H9 (cell line): ENCODE measurements around the gene RRP1B. TPM values are rescaled to one million over a fixed set of nuclear protein-coding genes. Genes with fewer than 3 reads are reported as not detected.
A peak's percentile ranks its signal among the peaks of the same experiment; 100 is the strongest.

Source experiments
- DNase-seq: peaks from one replicate; pipeline ENCODE4 v3.0.0-alpha.2; 2017
- H2AFZ ChIP-seq: one replicate; pipeline ENCODE4 v1.6.1; 2013; ENCODE audit warnings: mild to moderate bottlenecking, low read length, control low read depth, moderate library complexity
- H2AK5ac ChIP-seq: 2 replicates; pipeline ENCODE4 v1.6.1; 2013; ENCODE audit warnings: low read length, control low read depth, mixed read lengths; ENCODE audit not compliant: insufficient read length
- H2BK120ac ChIP-seq: one replicate; pipeline ENCODE4 v1.6.1; 2013; ENCODE audit warnings: low read depth, mild to moderate bottlenecking, low read length, control low read depth, inconsistent platforms; ENCODE audit not compliant: poor library complexity, severe bottlenecking
- H2BK12ac ChIP-seq: 2 replicates; pipeline ENCODE4 v1.6.1; 2013; ENCODE audit warnings: low read length, control low read depth, mixed read lengths, low read depth; ENCODE audit not compliant: insufficient read length
- H2BK15ac ChIP-seq: 2 replicates; pipeline ENCODE4 v1.6.1; 2013; ENCODE audit warnings: low read depth, low read length, control low read depth
- H2BK20ac ChIP-seq: one replicate; pipeline ENCODE4 v1.6.1; 2013; ENCODE audit warnings: low read depth, mild to moderate bottlenecking, low read length, control low read depth, inconsistent platforms; ENCODE audit not compliant: poor library complexity, severe bottlenecking
- H2BK5ac ChIP-seq: 2 replicates; pipeline ENCODE4 v1.6.1; 2013; ENCODE audit warnings: low read length, control low read depth, mixed read lengths; ENCODE audit not compliant: insufficient read length
- H3K14ac ChIP-seq: 2 replicates; pipeline ENCODE4 v1.6.1; 2013; ENCODE audit warnings: low read length, control low read depth; ENCODE audit not compliant: insufficient read depth
- H3K18ac ChIP-seq: 2 replicates; pipeline ENCODE4 v1.6.1; 2013; ENCODE audit warnings: low read depth, mild to moderate bottlenecking, mixed read lengths, low read length, control low read depth; ENCODE audit not compliant: insufficient read length
- H3K23ac ChIP-seq: 2 replicates; pipeline ENCODE4 v1.6.1; 2013; ENCODE audit warnings: low read length, control low read depth, mixed read lengths, low read depth; ENCODE audit not compliant: insufficient read length
- H3K23me2 ChIP-seq: 2 replicates; pipeline ENCODE4 v1.6.1; 2013; ENCODE audit warnings: low read depth, mild to moderate bottlenecking, mixed read lengths, low read length, control low read depth; ENCODE audit not compliant: insufficient read length, poor library complexity, severe bottlenecking
- H3K27ac ChIP-seq: 2 replicates; pipeline ENCODE4 v1.5.1; 2013; ENCODE audit warnings: low read length, control low read depth, mixed read lengths, low read depth; ENCODE audit not compliant: insufficient read length
- H3K27me3 ChIP-seq: 2 replicates; pipeline ENCODE4 v1.6.1; 2013; ENCODE audit warnings: low read length, control low read depth, inconsistent platforms; ENCODE audit not compliant: insufficient read depth
- H3K4ac ChIP-seq: 2 replicates; pipeline ENCODE4 v1.6.1; 2013; ENCODE audit warnings: low read depth, mild to moderate bottlenecking, control low read depth, inconsistent platforms, low read length, moderate library complexity
- H3K4me1 ChIP-seq: 2 replicates; pipeline ENCODE4 v1.6.1; 2013; ENCODE audit warnings: low read length, control low read depth, inconsistent platforms; ENCODE audit not compliant: insufficient read depth
- H3K4me2 ChIP-seq: 2 replicates; pipeline ENCODE4 v1.6.1; 2013; ENCODE audit warnings: low read length, control low read depth, mixed read lengths; ENCODE audit not compliant: insufficient read length, insufficient read depth
- H3K56ac ChIP-seq: 2 replicates; pipeline ENCODE4 v1.6.1; 2013; ENCODE audit warnings: low read depth, mild to moderate bottlenecking, mixed read lengths, low read length, control low read depth; ENCODE audit not compliant: insufficient read length
- H3K79me1 ChIP-seq: 2 replicates; pipeline ENCODE4 v1.6.1; 2013; ENCODE audit warnings: low read depth, mild to moderate bottlenecking, moderate library complexity, low read length, control low read depth, inconsistent platforms; ENCODE audit not compliant: insufficient read depth, poor library complexity, severe bottlenecking
- H3K79me2 ChIP-seq: 2 replicates; pipeline ENCODE4 v1.6.1; 2013; ENCODE audit warnings: low read length, control low read depth, inconsistent platforms; ENCODE audit not compliant: insufficient read depth
- H3K9ac ChIP-seq: 2 replicates; pipeline ENCODE4 v1.6.1; 2013; ENCODE audit warnings: low read length, control low read depth, mixed read lengths; ENCODE audit not compliant: insufficient read length; ENCODE audit errors: extremely low read depth
- H3K9me3 ChIP-seq: one replicate; pipeline ENCODE4 v1.6.1; 2013; ENCODE audit warnings: low read depth, low read length, inconsistent platforms; ENCODE audit not compliant: control insufficient read depth
- H3T11ph ChIP-seq: one replicate; pipeline ENCODE4 v1.6.1; 2013; ENCODE audit warnings: mild to moderate bottlenecking, low read length, control low read depth, inconsistent platforms
- H4K20me1 ChIP-seq: one replicate; pipeline ENCODE4 v1.6.1; 2013; ENCODE audit not compliant: control insufficient read depth, insufficient read length, insufficient read depth
- H4K5ac ChIP-seq: 2 replicates; pipeline ENCODE4 v1.6.1; 2013; ENCODE audit warnings: low read depth, mild to moderate bottlenecking, mixed read lengths, low read length, control low read depth; ENCODE audit not compliant: insufficient read length
- H4K8ac ChIP-seq: replicated peaks from 2 replicates; pipeline ENCODE4 v1.6.1; 2013; ENCODE audit warnings: low read length, control low read depth, mixed read lengths, low read depth; ENCODE audit not compliant: insufficient read length
- H4K91ac ChIP-seq: 2 replicates; pipeline ENCODE4 v1.6.1; 2013; ENCODE audit warnings: low read depth, mild to moderate bottlenecking, moderate library complexity, mixed read lengths, low read length, control low read depth; ENCODE audit not compliant: insufficient read length
- H3K27ac Mint-ChIP-seq, 3 experiments: 2 replicates in 2 of 3; 3 replicates in 1 of 3; pipeline ENCODE4 v1.8.0; 2020 to 2021; ENCODE audit warnings: mixed read lengths in 3 of 3, mild to moderate bottlenecking in 1 of 3, moderate library complexity in 1 of 3
- H3K27me3 Mint-ChIP-seq: 2 replicates; pipeline ENCODE4 v1.8.0; 2021; ENCODE audit warnings: low read depth, mild to moderate bottlenecking, moderate library complexity, mixed read lengths
- H3K36me3 Mint-ChIP-seq, 3 experiments: 2 replicates in 2 of 3; 3 replicates in 1 of 3; pipeline ENCODE4 v1.8.0; 2020 to 2021; ENCODE audit warnings: low read depth in 3 of 3, mixed read lengths in 3 of 3; ENCODE audit not compliant: insufficient read depth in 1 of 3
- H3K4me1 Mint-ChIP-seq, 2 experiments: 2 replicates each; pipeline ENCODE4 v1.8.0; 2020; ENCODE audit warnings: mixed read lengths in 2 of 2
- H3K4me3 Mint-ChIP-seq, 2 experiments: 2 replicates in 1 of 2; 3 replicates in 1 of 2; pipeline ENCODE4 v1.8.0; 2020 to 2021; ENCODE audit warnings: mild to moderate bottlenecking in 2 of 2, mixed read lengths in 2 of 2, moderate library complexity in 1 of 2
- H3K9me3 Mint-ChIP-seq, 2 experiments: 2 replicates in 1 of 2; 3 replicates in 1 of 2; pipeline ENCODE4 v1.8.0; 2020; ENCODE audit warnings: mild to moderate bottlenecking in 2 of 2, mixed read lengths in 2 of 2, moderate library complexity in 1 of 2
- WGBS: extraction: QIAGEN DNeasy Blood & Tissue Kit; methylation state at CpG from one replicate; pipeline ENCODE4 v1.1.7; 2013; ENCODE audit warnings: missing lambda C conversion rate, low lambda C conversion rate, mixed read lengths; ENCODE audit not compliant: insufficient read length; ENCODE audit errors: extremely low coverage; 5-methylcytosine and 5-hydroxymethylcytosine counted together
- total RNA-seq: library from RNA; stranded (reverse); gene quantifications from 2 replicates; pipeline ENCODE4 v1.2.1, GENCODE V29; 2021
- TF ChIP-seq, protein P1 (sequence below): fragments of 200-600 bp; sonication (generic); conservative IDR thresholded peaks from 3 replicates; pipeline ENCODE4 v1.8.0; 2021; ENCODE audit warnings: antibody characterized with exemption, mild to moderate bottlenecking

Gene RRP1B
- total RNA-seq, 1 experiment from 2014 or later: 96.6 TPM

DNA sequence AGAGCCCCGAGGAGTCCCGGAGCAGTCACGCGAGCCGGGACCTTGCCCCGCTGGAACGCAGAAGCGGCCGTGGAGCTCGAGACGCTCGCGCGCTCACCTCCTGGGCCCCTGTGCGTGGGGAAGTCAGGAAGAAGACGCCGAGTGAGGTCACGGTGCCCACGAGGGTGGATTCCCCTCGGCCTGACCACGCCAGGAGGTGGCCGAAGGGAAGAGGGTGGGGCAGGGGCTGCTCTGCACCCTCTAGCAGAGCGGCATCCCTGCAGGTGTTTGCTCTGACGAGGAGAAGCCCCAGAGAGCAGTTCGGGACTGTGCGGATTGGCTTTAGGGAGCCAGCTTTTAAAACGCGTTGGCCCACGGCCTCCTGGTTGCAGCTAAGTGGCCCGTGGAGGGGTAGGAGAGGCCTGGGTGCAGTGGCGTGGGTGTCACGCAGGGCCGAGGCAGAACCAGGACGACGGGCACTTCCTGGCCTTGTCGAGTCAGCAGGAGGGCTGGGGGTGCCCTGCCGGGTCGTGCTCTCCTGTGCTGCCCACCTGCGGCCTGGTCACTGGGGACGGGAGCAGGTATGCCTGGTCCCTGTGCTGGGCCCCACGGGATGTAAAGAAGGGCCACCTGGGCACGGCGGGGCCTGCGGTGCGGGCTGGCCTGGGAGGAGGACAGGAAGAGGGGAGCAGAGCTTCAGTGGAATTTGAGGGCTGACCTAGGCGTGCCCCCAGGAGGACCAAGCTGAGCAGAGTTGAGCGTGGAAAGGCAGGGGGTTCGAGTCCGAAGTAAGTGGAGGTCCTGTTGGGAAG, 60.6 kb downstream of the RRP1B start:
- peak overlapping the region; percentile 65 for H3K4me2 ChIP-seq
- no peak overlapping the region for H2AK5ac ChIP-seq
- no peaks in the 10 kb centered on the region for H4K20me1 ChIP-seq
- no peak overlapping the region for H3K56ac ChIP-seq
- no peak overlapping the region for H2BK12ac ChIP-seq
- no peaks in the 10 kb centered on the region for H3K79me1 ChIP-seq
- peak overlapping the region; percentile 72 to 83 for H3K4me3 Mint-ChIP-seq
- H4K8ac ChIP-seq: no peak overlapping the region
- H3K23me2 ChIP-seq: peaks cover 8% of the 10 kb centered on the region
- H3K27ac ChIP-seq: no peak overlapping the region
- H3K36me3 Mint-ChIP-seq: peaks cover 0 to 11% (median 7%) of the 10 kb centered on the region in 3 experiments; a peak in 5 of 7 replicates
- H3K4ac ChIP-seq: no peak overlapping the region; the same call in 1 of the 2 replicates
- peak overlapping the region; percentile 74 for H3K14ac ChIP-seq
- DNase-seq: peak; percentile 34
- H2BK120ac ChIP-seq: no peak overlapping the region
- H3K23ac ChIP-seq: no peak overlapping the region
- H3K79me2 ChIP-seq: peaks cover 7% of the 10 kb centered on the region; the same call in 1 of the 2 replicates
- H2BK5ac ChIP-seq: no peak overlapping the region
- no peaks in the 10 kb centered on the region for H3K9me3 ChIP-seq
- TF ChIP-seq, protein P1, sequence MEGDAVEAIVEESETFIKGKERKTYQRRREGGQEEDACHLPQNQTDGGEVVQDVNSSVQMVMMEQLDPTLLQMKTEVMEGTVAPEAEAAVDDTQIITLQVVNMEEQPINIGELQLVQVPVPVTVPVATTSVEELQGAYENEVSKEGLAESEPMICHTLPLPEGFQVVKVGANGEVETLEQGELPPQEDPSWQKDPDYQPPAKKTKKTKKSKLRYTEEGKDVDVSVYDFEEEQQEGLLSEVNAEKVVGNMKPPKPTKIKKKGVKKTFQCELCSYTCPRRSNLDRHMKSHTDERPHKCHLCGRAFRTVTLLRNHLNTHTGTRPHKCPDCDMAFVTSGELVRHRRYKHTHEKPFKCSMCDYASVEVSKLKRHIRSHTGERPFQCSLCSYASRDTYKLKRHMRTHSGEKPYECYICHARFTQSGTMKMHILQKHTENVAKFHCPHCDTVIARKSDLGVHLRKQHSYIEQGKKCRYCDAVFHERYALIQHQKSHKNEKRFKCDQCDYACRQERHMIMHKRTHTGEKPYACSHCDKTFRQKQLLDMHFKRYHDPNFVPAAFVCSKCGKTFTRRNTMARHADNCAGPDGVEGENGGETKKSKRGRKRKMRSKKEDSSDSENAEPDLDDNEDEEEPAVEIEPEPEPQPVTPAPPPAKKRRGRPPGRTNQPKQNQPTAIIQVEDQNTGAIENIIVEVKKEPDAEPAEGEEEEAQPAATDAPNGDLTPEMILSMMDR: no peak
- no peak overlapping the region for H3T11ph ChIP-seq
- no peak overlapping the region for H2AFZ ChIP-seq
- no peaks in the 10 kb centered on the region; a peak in 1 of 5 replicates for H3K9me3 Mint-ChIP-seq
- H2BK20ac ChIP-seq: no peak overlapping the region
- no peak overlapping the region for H4K5ac ChIP-seq
- H4K91ac ChIP-seq: no peak overlapping the region
- H3K27me3 ChIP-seq: no peaks in the 10 kb centered on the region; the same call in 1 of the 2 replicates
- H3K9ac ChIP-seq: peak overlapping the region; percentile 69
- peak overlapping the region; percentile 41 for H3K18ac ChIP-seq
- peaks cover 17% of the 10 kb centered on the region for H3K27me3 Mint-ChIP-seq
- H3K4me1 ChIP-seq: no peaks in the 10 kb centered on the region; the same call in 1 of the 2 replicates
- H2BK15ac ChIP-seq: no peak overlapping the region
- WGBS: no CpG with 5 or more reads among the region's 49 CpGs
- no peak overlapping the region for H3K27ac Mint-ChIP-seq
- peaks cover 14 to 15% of the 10 kb centered on the region in 2 experiments for H3K4me1 Mint-ChIP-seq
